ENCODE results near the gene GET3. TPM values are rescaled to one million over a fixed set of nuclear protein-coding genes. Genes with fewer than 3 reads are reported as not detected.
A peak's percentile ranks its signal among the peaks of the same experiment; 100 is the strongest.

GET3 gene
- total and polyA plus RNA-seq, 2 of the 4 experiments (the other 2 are of a cell fraction) = 129 to 152 TPM

- POLR2A ChIA-PET (ENCODE audit: unreplicated experiment) = no interaction called here
- no peaks in the 10 kb centered on the region for H3K9me3 ChIP-seq (ENCODE audit: control insufficient read depth, insufficient read depth, low read length)
- no peak overlapping the region for H2BK120ac ChIP-seq (ENCODE audit: low read depth, low read length)
- H3K23ac ChIP-seq (ENCODE audit: low read depth, low read length) = no peak overlapping the region
- H3K56ac ChIP-seq (ENCODE audit: extremely low read depth, insufficient read depth, low read length) = no peak overlapping the region
- CTCF ChIA-PET = interaction anchor here (0.6 to 4.1 kb wide), 9 partner anchors 14 to 218 kb away, joined by 3 to 30 read pairs (median 5); no protein-coding TSS in a partner anchor
- dilution Hi-C loops (cut with HindIII; ENCODE audit: low sequenced_read_pairs, unreplicated experiment) (no loop called here), in situ Hi-C loops (cut with MboI; ENCODE audit: low sequenced_read_pairs) (loop anchor here (25.0 kb wide), 1 partner anchor 1041 kb away; no protein-coding TSS in a partner anchor), intact Hi-C loops (cut with micrococcal nuclease) (loop anchor here (1.0 kb wide), 5 partner anchors 19 to 120 kb away; no protein-coding TSS in a partner anchor)
- WGBS, 2 experiments (ENCODE audit: extremely low coverage in 2 of 2, insufficient read length in 1 of 2) = 19% methylated on average over 3 of the region's 18 CpGs; no CpG with 5 or more reads in 1 of the 2 experiments
- H3K14ac ChIP-seq (replicated peaks; ENCODE audit: low read depth, low read length) = no peak overlapping the region
- H2BK5ac ChIP-seq (ENCODE audit: low read depth, low read length, poor library complexity, severe bottlenecking) = no peak overlapping the region
- H3K4me1 ChIP-seq (ENCODE audit: control insufficient read depth, insufficient read depth, low read length) = peaks cover 6% of the 10 kb centered on the region
- H4K91ac ChIP-seq (ENCODE audit: insufficient read depth, low read depth, low read length) = no peak overlapping the region
- peak overlapping the region; percentile 69 for H2AFZ ChIP-seq (replicated peaks; ENCODE audit: low read length, poor library complexity)
- no peak overlapping the region for H3K18ac ChIP-seq (ENCODE audit: low read depth, low read length)
- H3K79me1 ChIP-seq (ENCODE audit: low read depth in 1 of 2, low read length in 2 of 2) = peaks cover 4 to 36% of the 10 kb centered on the region in 2 experiments; a peak in 3 of 4 replicates
- no peak overlapping the region for H3K4me2 ChIP-seq (ENCODE audit: low read depth, low read length)
- BruUV-seq (replicated peaks) = no TSS peak
- H2AK5ac ChIP-seq (ENCODE audit: low read depth, low read length) = peak overlapping the region; percentile 27; the same call in 1 of the 2 replicates
- H3K4ac ChIP-seq (ENCODE audit: low read depth, low read length) = peak overlapping the region; percentile 19
- no peak overlapping the region for H4K5ac ChIP-seq (ENCODE audit: low read depth, low read length)
- H3K9ac ChIP-seq (ENCODE audit: low read depth, low read length) = no peak overlapping the region
- ATAC-seq (ENCODE audit: low read depth) = peak; percentile 38
- H3K27ac ChIP-seq (ENCODE audit: insufficient read depth, low read length) = no peak overlapping the region
- no peak overlapping the region for H2BK20ac ChIP-seq (ENCODE audit: low read depth, low read length)
- no peak overlapping the region for H3K4me3 ChIP-seq (ENCODE audit: insufficient read depth, low read depth, low read length)
- H3K36me3 ChIP-seq (ENCODE audit: control insufficient read depth, insufficient read depth, low read length) = peaks cover 9% of the 10 kb centered on the region
- H2AK9ac ChIP-seq (replicated peaks; ENCODE audit: low read depth, low read length, poor library complexity) = peak overlapping the region; percentile 86
- H2BK15ac ChIP-seq (ENCODE audit: low read depth, low read length) = no peak overlapping the region
- H4K8ac ChIP-seq (ENCODE audit: low read depth in 2 of 2, low read length in 2 of 2) = peak overlapping the region in 1 of 2 experiments; percentile 37; a peak in 1 of 4 replicates
- H3K27me3 ChIP-seq (ENCODE audit: control insufficient read depth, insufficient read depth, low read length) = no peaks in the 10 kb centered on the region
- no peaks in the 10 kb centered on the region for H3K9me1 ChIP-seq (ENCODE audit: insufficient read depth, low read length)
- peak; percentile 81 for DNase-seq
- H4K20me1 ChIP-seq (ENCODE audit: insufficient read depth, low read length) = peaks cover 19% of the 10 kb centered on the region
- TF ChIP-seq CEBPB (IDR thresholded peaks at IDR 0.05; ENCODE audit: low read depth, low read length) = no peak
- TF ChIP-seq RCOR1 (IDR thresholded peaks at IDR 0.05; ENCODE audit: insufficient replicate concordance, low read length) = no peak
- peak; percentile 99 for TF ChIP-seq RAD21 (IDR thresholded peaks at IDR 0.05; ENCODE audit: low read length)
- peak; percentile 72; the same call in 1 of the 2 replicates for TF ChIP-seq CHD1 (IDR thresholded peaks at IDR 0.05; ENCODE audit: low read depth, low read length)
- no peak for TF ChIP-seq MXI1 (IDR thresholded peaks at IDR 0.05; ENCODE audit: borderline replicate concordance, low read depth, low read length)
- no peak for TF ChIP-seq RFX5 (IDR thresholded peaks at IDR 0.05; ENCODE audit: low read depth, low read length)
- TF ChIP-seq CTCF (conservative IDR thresholded peaks at IDR 0.05; ENCODE audit: low read depth, low read length) = peak; percentile 98; the same call in 1 of the 2 replicates
- no peak for TF ChIP-seq USF2 (IDR thresholded peaks at IDR 0.05; ENCODE audit: low read depth, low read length)
- TF ChIP-seq MAFK (IDR thresholded peaks at IDR 0.05; ENCODE audit: low read depth, low read length) = no peak; the same call in 1 of the 2 replicates
- peak; percentile 51; the same call in 1 of the 2 replicates for TF ChIP-seq MAZ (IDR thresholded peaks at IDR 0.05; ENCODE audit: borderline replicate concordance, low read depth, low read length)
- no peak for TF ChIP-seq NFE2L2 (IDR thresholded peaks at IDR 0.05; ENCODE audit: low read depth, low read length)
- no peak for TF ChIP-seq ELK1 (IDR thresholded peaks at IDR 0.05; ENCODE audit: borderline replicate concordance, low read depth, low read length)
Observed at GRCh38 chr19:12796146-12797071, 59.1 kb downstream of the GET3 start.
